HG03196 (cell line): ENCODE measurements around the gene IRX6.

Experiments used
- ATAC-seq: cut with Tn5 transposase; IDR thresholded peaks from one replicate; pipeline ENCODE4 v1.9.1; 2021; ENCODE audit not compliant: unreplicated experiment

Gene IRX6

GRCh38 chr16:55322327-55322726 lies 1.7 kb upstream of the IRX6 start:
- no peak for ATAC-seq

GRCh38 chr16:55324285-55325079 lies 479 bp downstream of the IRX6 start:
- no peak for ATAC-seq

GRCh38 chr16:55325080-55325447 lies 1.1 kb downstream of the IRX6 start:
- ATAC-seq: no peak

- ATAC-seq: no peak
Measured at GRCh38 chr16:55325458-55326109, 1.6 kb downstream of the IRX6 start.

GRCh38 chr16:55326261-55327092 lies 2.5 kb downstream of the IRX6 start:
- no peak for ATAC-seq

GRCh38 chr16:55328611-55329569 lies 4.9 kb downstream of the IRX6 start:
- no peak for ATAC-seq

- no peak for ATAC-seq
Measured at GRCh38 chr16:55329791-55330428, 5.9 kb downstream of the IRX6 start.

GRCh38 chr16:55330781-55331647 lies 7.0 kb downstream of the IRX6 start:
- no peak for ATAC-seq

- ATAC-seq: no peak
Measured at GRCh38 chr16:55331648-55332185, 7.7 kb downstream of the IRX6 start.

- ATAC-seq: peak; percentile 52
Measured at GRCh38 chr16:55333684-55334083, 9.7 kb downstream of the IRX6 start.

GRCh38 chr16:55338646-55339045 lies 14.6 kb downstream of the IRX6 start:
- ATAC-seq: no peak

- no peak for ATAC-seq
Measured at GRCh38 chr16:55340445-55340844, 16.4 kb downstream of the IRX6 start.

GRCh38 chr16:55341681-55342080 lies 17.7 kb downstream of the IRX6 start:
- ATAC-seq: no peak

- no peak for ATAC-seq
Measured at GRCh38 chr16:55346475-55346874, 22.5 kb downstream of the IRX6 start.

GRCh38 chr16:55349867-55350266 lies 25.9 kb downstream of the IRX6 start:
- ATAC-seq: no peak

GRCh38 chr16:55350984-55351383 lies 27.0 kb downstream of the IRX6 start:
- ATAC-seq: no peak

- no peak for ATAC-seq
Measured at GRCh38 chr16:55351936-55352335, 27.9 kb downstream of the IRX6 start.

- no peak for ATAC-seq
Measured at GRCh38 chr16:55357241-55357640, 33.2 kb downstream of the IRX6 start.

- no peak for ATAC-seq
Measured at GRCh38 chr16:55359946-55360345, 35.9 kb downstream of the IRX6 start.
